OCI-LY1 (cell line): Measurements from ENCODE around the gene DUT.

Experiments
- H2AFZ ChIP-seq: fragments of 200-600 bp; sonication (generic), shearing (Covaris generic); 2 replicates; pipeline ENCODE4 v1.6.0; 2014; ENCODE audit warnings: antibody characterized with exemption, mild to moderate bottlenecking, low read length
- H3F3A ChIP-seq: fragments of 200-600 bp; sonication (generic), shearing (Covaris generic); 2 replicates; pipeline ENCODE4 v1.6.0; 2014; ENCODE audit warnings: mild to moderate bottlenecking, antibody characterized with exemption, low read length, moderate library complexity; ENCODE audit not compliant: insufficient read depth
- H3K27ac ChIP-seq: fragments of 200-600 bp; sonication (generic); 2 replicates; pipeline ENCODE4 v1.5.1; 2014; ENCODE audit warnings: low read length, mixed run types, mild to moderate bottlenecking, low read depth; ENCODE audit not compliant: poor library complexity, severe bottlenecking
- H3K27me3 ChIP-seq: fragments of 200-600 bp; sonication (generic); 2 replicates; pipeline ENCODE4 v1.6.0; 2014; ENCODE audit warnings: antibody characterized with exemption, mild to moderate bottlenecking, low read length, moderate library complexity; ENCODE audit not compliant: insufficient read depth
- H3K36me3 ChIP-seq: fragments of 200-600 bp; sonication (generic); 2 replicates; pipeline ENCODE4 v1.6.1; 2014; ENCODE audit warnings: mild to moderate bottlenecking, antibody characterized with exemption, low read length, moderate library complexity, mixed read lengths; ENCODE audit not compliant: insufficient read depth
- H3K4me1 ChIP-seq: fragments of 200-600 bp; sonication (generic); 2 replicates; pipeline ENCODE4 v1.5.1; 2014; ENCODE audit warnings: mild to moderate bottlenecking, low read length, moderate library complexity; ENCODE audit not compliant: insufficient read depth, severe bottlenecking
- H3K4me2 ChIP-seq: fragments of 200-600 bp; sonication (generic), shearing (Covaris generic); 2 replicates; pipeline ENCODE4 v1.6.1; 2014; ENCODE audit warnings: low read length
- H3K4me3 ChIP-seq: fragments of 200-600 bp; sonication (generic); 2 replicates; pipeline ENCODE4 v1.5.1; 2014; ENCODE audit warnings: low read length, low read depth, mild to moderate bottlenecking, mixed read lengths; ENCODE audit not compliant: poor library complexity, severe bottlenecking
- H3K79me2 ChIP-seq: fragments of 200-600 bp; shearing (Covaris generic); 2 replicates; pipeline ENCODE4 v1.6.1; 2016; ENCODE audit warnings: mixed run types, low read length, mixed read lengths; ENCODE audit not compliant: insufficient read depth
- H3K9ac ChIP-seq: fragments of 200-600 bp; sonication (generic), shearing (Covaris generic); 2 replicates; pipeline ENCODE4 v1.6.1; 2014; ENCODE audit warnings: mild to moderate bottlenecking, low read length, mixed read lengths
- H3K9me2 ChIP-seq: fragments of 200-600 bp; sonication (generic), shearing (Covaris generic); 2 replicates; pipeline ENCODE4 v1.6.1; 2014; ENCODE audit warnings: low read depth, mild to moderate bottlenecking, low read length, mixed read lengths
- H3K9me3 ChIP-seq: fragments of 200-600 bp; shearing (Covaris generic); 2 replicates; pipeline ENCODE4 v1.6.1; 2014; ENCODE audit warnings: low read length, mixed read lengths
- H4K20me1 ChIP-seq: fragments of 200-600 bp; sonication (generic), shearing (Covaris generic); 2 replicates; pipeline ENCODE4 v1.6.0; 2016; ENCODE audit warnings: mild to moderate bottlenecking, low read length; ENCODE audit not compliant: insufficient read depth
- CTCF ChIP-seq: fragments of 200-600 bp; sonication (generic), shearing (Covaris generic); IDR thresholded peaks from 2 replicates; pipeline ENCODE4 v1.5.1; 2017; ENCODE audit warnings: mild to moderate bottlenecking, antibody characterized with exemption, low read length, moderate library complexity, mixed read lengths
- EZH2 ChIP-seq: fragments of 200-600 bp; sonication (generic), shearing (Covaris generic); IDR thresholded peaks from 2 replicates; pipeline ENCODE4 v1.8.0; 2017; ENCODE audit warnings: borderline replicate concordance, mixed run types, mild to moderate bottlenecking, antibody characterized with exemption, low read length, moderate library complexity, mixed read lengths

DUT gene

DNA sequence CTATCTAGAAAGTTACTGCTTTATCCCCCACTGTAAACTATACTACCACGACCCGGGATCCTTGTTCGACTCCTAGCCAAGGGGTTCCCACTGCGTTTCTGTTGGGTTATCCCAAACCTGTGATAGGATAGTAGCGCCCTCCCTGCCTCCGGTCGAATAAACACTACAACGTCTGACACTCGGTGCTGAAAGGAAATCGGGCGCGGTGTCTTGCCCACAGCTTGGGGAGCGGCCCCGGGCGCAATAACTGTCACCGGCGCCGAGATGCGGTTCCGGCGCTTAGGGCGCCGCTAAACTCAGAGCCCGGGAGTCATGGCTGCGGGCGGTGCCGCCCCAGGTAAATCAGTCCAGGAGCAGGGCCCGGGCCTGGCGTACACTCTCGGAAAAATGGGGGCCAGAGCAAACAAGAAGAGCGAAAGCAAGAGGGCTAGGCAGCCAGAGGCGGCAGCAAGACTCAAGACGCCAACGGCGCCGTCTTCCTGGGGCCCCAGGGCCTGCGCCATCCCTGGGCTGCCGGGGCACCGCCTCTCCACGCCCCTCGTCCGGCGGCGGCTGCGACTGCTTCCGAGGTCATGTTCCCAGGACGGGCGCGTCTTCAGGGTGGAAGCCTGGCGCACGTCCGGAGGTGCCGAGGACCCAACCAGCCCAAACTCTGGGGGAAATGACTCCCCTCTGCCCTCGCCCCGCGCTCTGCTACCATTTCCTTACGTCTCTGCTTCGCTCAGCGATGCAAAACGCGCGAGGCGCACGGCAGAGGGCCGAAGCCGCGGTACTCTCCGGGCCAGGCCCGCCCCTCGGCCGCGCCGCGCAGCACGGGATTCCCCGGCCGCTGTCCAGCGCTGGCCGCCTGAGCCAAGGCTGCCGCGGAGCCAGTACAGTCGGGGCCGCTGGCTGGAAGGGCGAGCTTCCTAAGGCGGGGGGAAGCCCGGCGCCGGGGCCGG is at the start of gene DUT:
Gene DUT, plus strand, starts transcription at position 575 of the 941 bp plus-strand sequence. Its CDS starts 87 bp downstream, at position 662.
- peak within 1 kb of the TSS; percentile 81 for H3K4me3 ChIP-seq

DNA sequence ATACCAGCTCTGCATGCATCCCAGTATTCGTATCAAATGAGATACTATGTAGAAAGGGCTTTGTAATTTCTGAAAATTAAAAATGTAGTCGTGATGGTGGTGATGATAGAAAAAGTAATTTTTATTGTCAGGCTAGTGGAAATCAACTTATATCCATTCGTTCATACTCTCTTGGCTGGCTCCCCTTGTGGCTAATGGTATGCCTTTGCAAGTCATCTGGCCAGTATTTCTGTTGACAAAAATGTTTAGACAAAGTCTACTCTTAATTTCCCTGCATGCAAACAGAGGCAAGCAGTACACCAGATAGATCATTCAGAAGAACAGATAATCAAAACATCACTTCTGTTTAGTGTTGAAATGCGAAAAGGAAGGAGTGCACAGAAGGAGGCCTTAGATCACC is 49.6 kb upstream of the DUT start:
- Histone ChIP-seq H3K9ac (no peak overlapping the region), H3K36me3 (no peaks in the 10 kb centered on the region), H3K4me1 (no peaks in the 10 kb centered on the region), H3K4me2 (no peak overlapping the region), H3F3A (no peaks in the 10 kb centered on the region), H3K9me2 (no peaks in the 10 kb centered on the region), H3K27me3 (no peaks in the 10 kb centered on the region), H3K27ac (no peak overlapping the region), H2AFZ (no peak overlapping the region), H3K79me2 (no peaks in the 10 kb centered on the region), H3K4me3 (no peak overlapping the region), H3K9me3 (no peaks in the 10 kb centered on the region), H4K20me1 (no peaks in the 10 kb centered on the region)
- TF ChIP-seq EZH2: no peak
- TF ChIP-seq CTCF: no peak

More for the DNA sequence above, at the start of gene DUT:
- H3K36me3 ChIP-seq: peaks cover 34% of the 10 kb centered on the region; the same call in 1 of the 2 replicates
- TF ChIP-seq EZH2: no peak
- no peak for TF ChIP-seq CTCF
- H3F3A ChIP-seq: no peaks in the 10 kb centered on the region
- H3K9ac ChIP-seq: peak within 1 kb of the TSS; percentile 90
- peak within 1 kb of the TSS; percentile 69 for H3K4me2 ChIP-seq
- no peaks in the 10 kb centered on the region for H3K9me3 ChIP-seq
- H3K79me2 ChIP-seq: peaks cover 26% of the 10 kb centered on the region
- H3K9me2 ChIP-seq: no peaks in the 10 kb centered on the region
- H2AFZ ChIP-seq: no peak within 1 kb of the TSS; the same call in 1 of the 2 replicates
- H3K4me1 ChIP-seq: peaks cover 37% of the 10 kb centered on the region
- peak within 1 kb of the TSS; percentile 74 for H3K27ac ChIP-seq
- no peaks in the 10 kb centered on the region for H3K27me3 ChIP-seq
- no peaks in the 10 kb centered on the region for H4K20me1 ChIP-seq

- Histone ChIP-seq H3K4me1 (no peaks in the 10 kb centered on the region), H2AFZ (no peak overlapping the region), H3K27me3 (no peaks in the 10 kb centered on the region), H3K9ac (no peak overlapping the region), H3K4me2 (no peak overlapping the region), H4K20me1 (no peaks in the 10 kb centered on the region), H3K79me2 (no peaks in the 10 kb centered on the region), H3K27ac (no peak overlapping the region), H3K9me2 (no peaks in the 10 kb centered on the region), H3K36me3 (no peaks in the 10 kb centered on the region), H3K9me3 (no peaks in the 10 kb centered on the region), H3F3A (no peaks in the 10 kb centered on the region), H3K4me3 (no peak overlapping the region)
- TF ChIP-seq EZH2 (no peak), CTCF (no peak)
Observed at GRCh38 chr15:48282216-48282615, 49.0 kb upstream of the DUT start.
